Occipital lobe (tissue), 2 donors: Measurements from ENCODE around the gene SLC1A4. TPM values are rescaled to one million over a fixed set of nuclear protein-coding genes. Genes with fewer than 3 reads are reported as not detected.
A peak's percentile ranks its signal among the peaks of the same experiment; 100 is the strongest.

ENCODE experiments used
- DNase-seq: peaks from one replicate; lab custom pipeline; 2025; lab: John Stamatoyannopoulos, UW
- total RNA-seq: library from RNA; depleted of rRNA; stranded (reverse); fragments of >200 nt; gene quantifications from one replicate; pipeline ENCODE4 v1.2.3, GENCODE V29; 2014

Gene SLC1A4
- total RNA-seq, 1 donor from 2014 or later = 57.9 TPM

- DNase-seq = no peak
Observed at GRCh38 chr2:65049010-65049639, 59.9 kb downstream of the SLC1A4 start.

- no peak for DNase-seq
Observed at GRCh38 chr2:65050931-65051330, 61.7 kb downstream of the SLC1A4 start.

- no peak for DNase-seq
Observed at GRCh38 chr2:65053199-65053598, 64.0 kb downstream of the SLC1A4 start.

- no peak for DNase-seq
Observed at GRCh38 chr2:65054749-65055421, 65.7 kb downstream of the SLC1A4 start.

GRCh38 chr2:65055422-65056214 is 66.4 kb downstream of the SLC1A4 start:
- no peak for DNase-seq

GRCh38 chr2:65056215-65057053 is 67.2 kb downstream of the SLC1A4 start, which contains the start of gene CEP68:
CEP68 (plus strand) TSS chr2:65056416; CDS start chr2:65069445, 13,029 bp downstream.
- DNase-seq = peak; percentile 98

- no peak for DNase-seq
Observed at GRCh38 chr2:65057054-65057375, 67.8 kb downstream of the SLC1A4 start.

- no peak for DNase-seq
Observed at GRCh38 chr2:65057391-65058052, 68.3 kb downstream of the SLC1A4 start.

- DNase-seq = no peak
Observed at GRCh38 chr2:65059071-65059470, 69.9 kb downstream of the SLC1A4 start.

- DNase-seq = no peak
Observed at GRCh38 chr2:65061146-65061909, 72.1 kb downstream of the SLC1A4 start.

GRCh38 chr2:65061910-65062339 is 72.7 kb downstream of the SLC1A4 start:
- no peak for DNase-seq

- no peak for DNase-seq
Observed at GRCh38 chr2:65062843-65063825, 73.9 kb downstream of the SLC1A4 start.

GRCh38 chr2:65064728-65065552 is 75.7 kb downstream of the SLC1A4 start:
- peak; percentile 68 for DNase-seq

GRCh38 chr2:65067806-65068553 is 78.8 kb downstream of the SLC1A4 start:
- DNase-seq = no peak

GRCh38 chr2:65069439-65069824 is 80.2 kb downstream of the SLC1A4 start:
- no peak for DNase-seq

GRCh38 chr2:65070172-65070830 is 81.1 kb downstream of the SLC1A4 start:
- no peak for DNase-seq

- DNase-seq = no peak
Observed at GRCh38 chr2:65070856-65071255, 81.7 kb downstream of the SLC1A4 start.
